Measurements from ENCODE around the gene DCDC1.
"Not testable (repeated sequence)": the region's sequence is repeated elsewhere in the genome, so short reads cannot be mapped to it uniquely, and the experiment has no call there.

The DCDC1 gene

GRCh38 chr11:31325160-31325559 lies 44.4 kb downstream of the DCDC1 start:
- no peak for DNase-seq

- no peak for DNase-seq
These were observed 46.4 kb downstream of the DCDC1 start for GRCh38 chr11:31323145-31323544.

GRCh38 chr11:31321494-31321893 lies 48.0 kb downstream of the DCDC1 start:
- DNase-seq: not testable (repeated sequence)

- no peak for DNase-seq
These were observed 65.8 kb downstream of the DCDC1 start for GRCh38 chr11:31303644-31304180.

GRCh38 chr11:31301549-31302510 lies 67.7 kb downstream of the DCDC1 start:
- no peak for DNase-seq

GRCh38 chr11:31295308-31295707 lies 74.2 kb downstream of the DCDC1 start:
- no peak for DNase-seq

- not testable (repeated sequence) for DNase-seq
These were observed 96.0 kb downstream of the DCDC1 start for GRCh38 chr11:31273527-31273926.

GRCh38 chr11:31267720-31268119 lies 101.8 kb downstream of the DCDC1 start:
- no peak for DNase-seq

GRCh38 chr11:31264834-31265233 lies 104.7 kb downstream of the DCDC1 start:
- no peak for DNase-seq

GRCh38 chr11:31262761-31263160 lies 106.8 kb downstream of the DCDC1 start:
- DNase-seq: no peak

- DNase-seq: no peak
These were observed 109.7 kb downstream of the DCDC1 start for GRCh38 chr11:31259797-31260196.

- DNase-seq: no peak
These were observed 115.1 kb downstream of the DCDC1 start for GRCh38 chr11:31254415-31254814.

GRCh38 chr11:31248768-31249167 lies 120.8 kb downstream of the DCDC1 start:
- DNase-seq: no peak

GRCh38 chr11:31247321-31247720 lies 122.2 kb downstream of the DCDC1 start:
- no peak for DNase-seq

- no peak for DNase-seq
These were observed 122.9 kb downstream of the DCDC1 start for GRCh38 chr11:31246451-31247165.

GRCh38 chr11:31243706-31244105 lies 125.8 kb downstream of the DCDC1 start:
- DNase-seq: no peak

GRCh38 chr11:31240340-31240904 lies 129.1 kb downstream of the DCDC1 start:
- DNase-seq: peak in 1 of 2 donors; percentile 28

GRCh38 chr11:31237819-31238760 lies 131.4 kb downstream of the DCDC1 start:
- no peak for DNase-seq

GRCh38 chr11:31236143-31236542 lies 133.4 kb downstream of the DCDC1 start:
- DNase-seq: no peak

- no peak for DNase-seq
These were observed 136.1 kb downstream of the DCDC1 start for GRCh38 chr11:31233425-31233824.

GRCh38 chr11:31231601-31232000 lies 137.9 kb downstream of the DCDC1 start:
- DNase-seq: no peak

- DNase-seq: no peak
These were observed 150.7 kb downstream of the DCDC1 start for GRCh38 chr11:31218847-31219246.

All from CD4-positive, alpha-beta T cell treated with Interferon alpha-2 for 1 hour (primary cell).